Right cardiac atrium (tissue), 5 donors: ENCODE data around the gene UCP2. TPM values are rescaled to one million over a fixed set of nuclear protein-coding genes. Genes with fewer than 3 reads are reported as not detected.
"Not testable (repeated sequence)": the region's sequence is repeated elsewhere in the genome, so short reads cannot be mapped to it uniquely, and the experiment has no call there.

Source experiments
- ATAC-seq, 2 donors: fragments of 200-7000 bp; cut with Tn5 transposase; one replicate each; pipeline versions ENCODE4 v1.8.0 to v1.9.1; 2020; ENCODE audit warnings: moderate library complexity in 2 of 2, mild to moderate bottlenecking in 1 of 2
- DNase-seq, 3 donors: peaks; one replicate each; pipeline ENCODE4 v3.0.0-alpha.2; 2020
- H3K27ac ChIP-seq: one replicate; pipeline ENCODE4 v1.5.1; 2013; ENCODE audit warnings: mild to moderate bottlenecking, low read length, control low read depth, moderate library complexity
- H3K27me3 ChIP-seq: one replicate; pipeline ENCODE4 v1.6.1; 2013; ENCODE audit not compliant: control insufficient read depth, insufficient read depth
- H3K4me1 ChIP-seq: one replicate; pipeline ENCODE4 v1.6.1; 2013; ENCODE audit warnings: low read length; ENCODE audit not compliant: control insufficient read depth, insufficient read depth
- H3K4me3 ChIP-seq: one replicate; pipeline ENCODE4 v1.5.1; 2013; ENCODE audit warnings: low read length, control low read depth
- H3K9me3 ChIP-seq: one replicate; pipeline ENCODE4 v1.6.1; 2013; ENCODE audit warnings: low read length; ENCODE audit not compliant: control insufficient read depth
- WGBS: extraction: QIAGEN DNeasy Blood & Tissue Kit; methylation state at CpG from one replicate; pipeline ENCODE4 v1.1.7; 2013; 5-methylcytosine and 5-hydroxymethylcytosine counted together
- intact Hi-C, 4 donors: fragments of 100-400 bp; cut with DNase I; formaldehyde crosslinking; loops; one replicate each; pipeline versions ENCODE4 v1.11.0 to v1.14.0; 2022 to 2023
- polyA plus RNA-seq: library from polyadenylated mRNA; stranded (reverse); fragments of 200-250 nt; gene quantifications from one replicate; pipeline ENCODE4 v1.2.3, GENCODE V29; 2013
- total RNA-seq, 4 donors: library from RNA; stranded (reverse); fragmentation: NEBNext Ultra II Directional; extraction: Animal tissue kit (Norgen Biotek cat#: 25700); gene quantifications; one replicate each; pipeline ENCODE4 v1.2.1, GENCODE V29; 2021
- donor health status: healthy with polysubstance abuse.
- donor health status: DM: no; HTN: yes; CAD: no.
- donor health status: DM: no; HTN: no; CAD: no.
- donor health status: DM: no; HTN: yes; CAD: no; lungs with severe emphysema.
- donor health status: DM: yes; HTN: yes; CAD: no.

Gene UCP2
- total and polyA plus RNA-seq, 5 donors = 9.9 to 23.1 (median 14.5) TPM

- ATAC-seq = no peak
- 83% methylated on average over 5 of the region's 5 CpGs for WGBS
- no peak overlapping the region for H3K4me3 ChIP-seq
- no peak for DNase-seq
- H3K4me1 ChIP-seq = no peaks in the 10 kb centered on the region
- no peaks in the 10 kb centered on the region for H3K9me3 ChIP-seq
- intact Hi-C loops = no loop called here
- H3K27ac ChIP-seq = no peak overlapping the region
- no peaks in the 10 kb centered on the region for H3K27me3 ChIP-seq
Measured at GRCh38 chr11:73949912-73950311, 32.7 kb downstream of the UCP2 start.

GRCh38 chr11:73949246-73949645, 33.4 kb downstream of the UCP2 start:
- H3K27ac ChIP-seq = no peak overlapping the region
- ATAC-seq = no peak
- WGBS = 76% methylated on average over 4 of the region's 4 CpGs
- no peak for DNase-seq
- H3K4me3 ChIP-seq = no peak overlapping the region
- intact Hi-C loops = no loop called here
- H3K4me1 ChIP-seq = no peaks in the 10 kb centered on the region
- H3K27me3 ChIP-seq = no peaks in the 10 kb centered on the region
- no peaks in the 10 kb centered on the region for H3K9me3 ChIP-seq

GRCh38 chr11:73946798-73947458, 35.7 kb downstream of the UCP2 start:
- DNase-seq = no peak
- 80% methylated on average over 13 of the region's 13 CpGs for WGBS
- H3K9me3 ChIP-seq = no peaks in the 10 kb centered on the region
- no peak overlapping the region for H3K4me3 ChIP-seq
- no peaks in the 10 kb centered on the region for H3K27me3 ChIP-seq
- intact Hi-C loops = no loop called here
- no peaks in the 10 kb centered on the region for H3K4me1 ChIP-seq
- ATAC-seq = no peak
- no peak overlapping the region for H3K27ac ChIP-seq

GRCh38 chr11:73945396-73945795, 37.2 kb downstream of the UCP2 start:
- H3K9me3 ChIP-seq = no peaks in the 10 kb centered on the region
- intact Hi-C loops = no loop called here
- ATAC-seq = no peak
- no peak overlapping the region for H3K27ac ChIP-seq
- no peak for DNase-seq
- H3K4me3 ChIP-seq = no peak overlapping the region
- H3K27me3 ChIP-seq = no peaks in the 10 kb centered on the region
- H3K4me1 ChIP-seq = no peaks in the 10 kb centered on the region
- WGBS = 65% methylated on average over 4 of the region's 4 CpGs

GRCh38 chr11:73944901-73945300, 37.7 kb downstream of the UCP2 start:
- H3K9me3 ChIP-seq = no peaks in the 10 kb centered on the region
- ATAC-seq (no peak), DNase-seq (no peak)
- H3K27ac ChIP-seq = no peak overlapping the region
- H3K4me3 ChIP-seq = no peak overlapping the region
- intact Hi-C loops = no loop called here
- WGBS = 64% methylated on average over 10 of the region's 10 CpGs
- no peaks in the 10 kb centered on the region for H3K27me3 ChIP-seq
- no peaks in the 10 kb centered on the region for H3K4me1 ChIP-seq

- no peak for DNase-seq
- no peak overlapping the region for H3K27ac ChIP-seq
- intact Hi-C loops = no loop called here
- H3K4me3 ChIP-seq = no peak overlapping the region
- 55% methylated on average over 6 of the region's 6 CpGs for WGBS
- H3K27me3 ChIP-seq = no peaks in the 10 kb centered on the region
- no peak for ATAC-seq
- no peaks in the 10 kb centered on the region for H3K4me1 ChIP-seq
- H3K9me3 ChIP-seq = no peaks in the 10 kb centered on the region
Measured at GRCh38 chr11:73944085-73944484, 38.6 kb downstream of the UCP2 start.

GRCh38 chr11:73942010-73942409, 40.6 kb downstream of the UCP2 start:
- Histone ChIP-seq H3K4me3 (no peak overlapping the region), H3K27ac (no peak overlapping the region), H3K27me3 (no peaks in the 10 kb centered on the region), H3K4me1 (no peaks in the 10 kb centered on the region), H3K9me3 (no peaks in the 10 kb centered on the region)
- WGBS = 67% methylated on average over 1 of the region's 1 CpG
- DNase-seq (no peak), ATAC-seq (no peak)
- intact Hi-C loops = no loop called here

- ATAC-seq = no peak
- Histone ChIP-seq H3K9me3 (no peaks in the 10 kb centered on the region), H3K4me1 (no peaks in the 10 kb centered on the region), H3K4me3 (no peak overlapping the region), H3K27ac (no peak overlapping the region), H3K27me3 (no peaks in the 10 kb centered on the region)
- intact Hi-C loops = no loop called here
- DNase-seq = no peak
- 94% methylated on average over 9 of the region's 9 CpGs for WGBS
Measured at GRCh38 chr11:73940801-73941570, 41.7 kb downstream of the UCP2 start.

- WGBS = 76% methylated on average over 4 of the region's 4 CpGs
- DNase-seq (no peak), ATAC-seq (no peak)
- H3K4me1 ChIP-seq = no peaks in the 10 kb centered on the region
- no peaks in the 10 kb centered on the region for H3K9me3 ChIP-seq
- intact Hi-C loops = no loop called here
- H3K4me3 ChIP-seq = no peak overlapping the region
- no peak overlapping the region for H3K27ac ChIP-seq
- H3K27me3 ChIP-seq = no peaks in the 10 kb centered on the region
Measured at GRCh38 chr11:73939096-73939495, 43.5 kb downstream of the UCP2 start.

- ATAC-seq, H3K27me3 ChIP-seq, H3K27ac ChIP-seq, DNase-seq, H3K4me3 ChIP-seq, intact Hi-C loops, H3K4me1 ChIP-seq, H3K9me3 ChIP-seq: not testable (repeated sequence)
- 95% methylated on average over 16 of the region's 25 CpGs for WGBS
Measured at GRCh38 chr11:73936047-73936446, 46.6 kb downstream of the UCP2 start.

- H3K4me1 ChIP-seq = no peaks in the 10 kb centered on the region
- WGBS = 85% methylated on average over 7 of the region's 7 CpGs
Measured at GRCh38 chr11:73932781-73933180, 49.9 kb downstream of the UCP2 start.

More at GRCh38 chr11:73932781-73933180, 49.9 kb downstream of the UCP2 start:
- H3K4me3 ChIP-seq = no peak overlapping the region
- intact Hi-C loops = no loop called here
- no peak for DNase-seq
- no peaks in the 10 kb centered on the region for H3K27me3 ChIP-seq
- no peak for ATAC-seq
- H3K27ac ChIP-seq = no peak overlapping the region
- H3K9me3 ChIP-seq = no peaks in the 10 kb centered on the region
